Stomach (tissue), 9 donors: ENCODE results near the gene SNPH. TPM values are rescaled to one million over a fixed set of nuclear protein-coding genes. Genes with fewer than 3 reads are reported as not detected.
A peak's percentile ranks its signal among the peaks of the same experiment; 100 is the strongest.

Source experiments
- DNase-seq, 2 donors: peaks; one replicate each; pipeline versions ENCODE4 v3.0.0 to v3.0.0-alpha.2; 2013 to 2019
- H3K27ac ChIP-seq, 5 donors: fragments of 200-600 bp in 4 of 5; sonication (generic) in 4 of 5; one replicate each; pipeline ENCODE4 v1.5.1; 2013 to 2019; ENCODE audit warnings: mild to moderate bottlenecking in 1 of 5, moderate library complexity in 1 of 5
- H3K27me3 ChIP-seq, 3 donors: fragments of 200-600 bp; sonication (generic); one replicate each; pipeline ENCODE4 v1.5.1; 2017 to 2019; ENCODE audit warnings: mixed run types in 1 of 3
- H3K36me3 ChIP-seq, 4 donors: fragments of 200-600 bp; sonication (generic); 1 replicate in 3 of 4; 2 replicates in 1 of 4; pipeline ENCODE4 v1.5.1; 2016 to 2019
- H3K4me1 ChIP-seq, 4 donors: fragments of 200-600 bp; sonication (generic); one replicate each; pipeline ENCODE4 v1.5.1; 2016 to 2019
- H3K4me3 ChIP-seq, 4 donors: fragments of 200-600 bp; sonication (generic) in 3 of 4; one replicate each; pipeline ENCODE4 v1.5.1; 2016 to 2019; ENCODE audit warnings: mild to moderate bottlenecking in 1 of 4
- H3K9me3 ChIP-seq, 4 donors: fragments of 200-600 bp; sonication (generic); one replicate each; pipeline ENCODE4 v1.5.1; 2016 to 2019
- CTCF ChIP-seq, 7 experiments: fragments of 450-650 bp in 4 of 7; fragments of 200-600 bp in 3 of 7; sonication (generic) in 3 of 7; IDR thresholded peaks; one replicate each; pipeline ENCODE4 v1.5.1; 2016 to 2019; ENCODE audit warnings: antibody characterized with exemption in 7 of 7, control low read depth in 2 of 7, mild to moderate bottlenecking in 1 of 7
- EP300 ChIP-seq: sonication (generic); formaldehyde crosslinking; IDR thresholded peaks from one replicate; pipeline ENCODE4 v1.6.1; 2017; ENCODE audit warnings: antibody characterized with exemption
- POLR2A ChIP-seq, 4 donors: fragments of 450-650 bp; IDR thresholded peaks; one replicate each; pipeline ENCODE4 v1.6.1; 2016; ENCODE audit warnings: antibody characterized with exemption in 4 of 4, control low read depth in 2 of 4, mild to moderate bottlenecking in 1 of 4, moderate library complexity in 1 of 4
- POLR2AphosphoS5 ChIP-seq, 3 donors: sonication (generic); formaldehyde crosslinking; IDR thresholded peaks; one replicate each; pipeline ENCODE4 v1.6.1; 2016; ENCODE audit warnings: antibody characterized with exemption in 3 of 3
- WGBS, 5 donors: extraction: QIAGEN DNeasy Blood & Tissue Kit in 3 of 5; methylation state at CpG; one replicate each; pipeline versions ENCODE4 v1.1.5 to v1.1.7; 2013 to 2018; 5-methylcytosine and 5-hydroxymethylcytosine counted together
- intact Hi-C: fragments of 100-400 bp; cut with DNase I; formaldehyde crosslinking; loops from one replicate; pipeline ENCODE4 v1.15.1; 2023; ENCODE audit warnings: low total_unique reads
- polyA plus RNA-seq, 3 donors: library from polyadenylated mRNA; stranded (reverse); fragments of 200-250 nt; gene quantifications; one replicate each; pipeline ENCODE4 v1.2.3, GENCODE V29; 2013
- total RNA-seq, 5 donors: library from RNA; depleted of rRNA; stranded (reverse); fragments of >200 nt; gene quantifications; one replicate each; pipeline versions ENCODE4 v1.1.0 to v1.2.3, GENCODE V29; 2014 to 2016
- donor health status: healthy with polysubstance abuse.
- donor health status: Bipolar disorder and iron deficiency.
- donor health status: healthy.

The SNPH gene
- total and polyA plus RNA-seq, 8 donors: 1.8 to 15.6 (median 3.9) TPM

DNA sequence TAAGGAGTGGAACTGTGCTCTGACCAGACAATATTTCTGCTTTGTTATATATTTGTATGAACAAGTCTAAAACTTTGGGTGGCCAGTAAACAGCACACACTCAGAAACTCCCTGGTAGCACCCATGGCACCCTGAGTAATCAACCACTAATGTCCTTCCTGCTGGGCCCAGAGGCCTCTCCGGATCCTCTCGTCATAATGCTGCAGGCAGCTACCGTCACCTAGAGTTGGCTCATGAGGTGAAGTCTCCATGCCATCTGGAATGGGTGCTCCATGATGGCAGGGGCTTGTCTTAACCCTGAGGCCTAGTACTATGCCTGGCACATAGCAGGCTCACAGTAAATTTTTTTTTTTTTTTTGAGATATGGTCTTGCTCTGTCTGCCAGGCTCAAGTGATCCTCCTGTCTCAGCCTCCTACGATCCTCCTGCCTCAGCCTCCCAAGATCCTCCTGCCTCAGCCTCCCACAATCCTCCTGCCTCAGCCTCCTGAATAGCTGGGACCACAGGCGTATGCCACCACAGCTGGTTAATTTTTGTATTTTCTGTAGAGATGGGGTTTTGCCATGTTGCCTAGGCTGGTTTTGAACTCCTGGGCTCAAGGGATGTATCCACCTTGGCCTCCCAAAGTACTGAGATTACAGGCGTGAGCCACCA is 65.8 kb downstream of the SNPH start:
- no peaks in the 10 kb centered on the region for H3K27me3 ChIP-seq
- 88 to 93% (median 91%) methylated on average over 6 of the region's 6 CpGs for WGBS, 5 donors
- H3K36me3 ChIP-seq: peaks cover 0 to 13% (median 9%) of the 10 kb centered on the region in 4 donors
- no peaks in the 10 kb centered on the region for H3K9me3 ChIP-seq
- intact Hi-C loops: no loop called here
- H3K4me3 ChIP-seq: no peak overlapping the region
- peaks cover 37 to 55% (median 47%) of the 10 kb centered on the region in 4 donors for H3K4me1 ChIP-seq
- H3K27ac ChIP-seq: peak overlapping the region in 3 of 5 donors; percentile 97 to 99 (median 98)
- no peak for TF ChIP-seq POLR2AphosphoS5 (IDR thresholded peaks at IDR 0.05)
- TF ChIP-seq CTCF (IDR thresholded peaks at IDR 0.05): no peak
- TF ChIP-seq EP300: no peak
- TF ChIP-seq POLR2A (IDR thresholded peaks at IDR 0.05): no peak
- DNase-seq: no peak

DNA sequence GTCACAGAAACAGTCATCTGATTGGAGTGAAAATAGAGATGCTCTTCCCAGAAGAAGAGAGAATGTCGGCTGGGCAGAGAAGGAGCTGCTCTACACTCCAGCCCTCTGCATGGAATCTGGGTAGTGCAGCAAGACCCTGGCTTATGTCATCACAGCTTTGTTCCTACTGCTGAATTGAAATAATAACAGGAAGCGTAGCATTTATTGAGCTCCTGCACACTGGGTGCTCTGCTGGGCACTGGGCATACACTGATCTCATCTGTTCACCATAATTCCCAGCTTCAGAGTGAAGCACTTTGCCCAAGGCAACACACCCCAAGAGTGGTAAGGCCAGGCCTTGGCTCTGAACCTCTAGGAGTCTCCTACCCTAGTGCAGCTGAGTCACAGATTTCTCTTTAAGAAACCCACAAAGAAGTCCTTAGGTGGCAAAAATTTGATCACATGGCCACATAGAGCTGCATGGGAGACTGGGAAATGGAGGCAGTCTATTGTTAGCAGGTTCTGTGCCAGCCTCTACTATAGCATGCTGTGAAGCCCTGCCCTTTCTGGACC is 66.7 kb downstream of the SNPH start:
- TF ChIP-seq CTCF (IDR thresholded peaks at IDR 0.05) (no peak), POLR2AphosphoS5 (IDR thresholded peaks at IDR 0.05) (no peak), POLR2A (IDR thresholded peaks at IDR 0.05) (no peak), EP300 (no peak)
- Histone ChIP-seq H3K4me1 (peaks cover 34 to 55% (median 47%) of the 10 kb centered on the region in 4 donors), H3K27ac (no peak overlapping the region), H3K36me3 (peaks cover 0 to 13% (median 9%) of the 10 kb centered on the region in 4 donors), H3K9me3 (no peaks in the 10 kb centered on the region), H3K4me3 (no peak overlapping the region), H3K27me3 (no peaks in the 10 kb centered on the region)
- WGBS, 5 donors: 86 to 96% (median 95%) methylated on average over 2 of the region's 2 CpGs
- intact Hi-C loops: no loop called here
- no peak for DNase-seq

DNA sequence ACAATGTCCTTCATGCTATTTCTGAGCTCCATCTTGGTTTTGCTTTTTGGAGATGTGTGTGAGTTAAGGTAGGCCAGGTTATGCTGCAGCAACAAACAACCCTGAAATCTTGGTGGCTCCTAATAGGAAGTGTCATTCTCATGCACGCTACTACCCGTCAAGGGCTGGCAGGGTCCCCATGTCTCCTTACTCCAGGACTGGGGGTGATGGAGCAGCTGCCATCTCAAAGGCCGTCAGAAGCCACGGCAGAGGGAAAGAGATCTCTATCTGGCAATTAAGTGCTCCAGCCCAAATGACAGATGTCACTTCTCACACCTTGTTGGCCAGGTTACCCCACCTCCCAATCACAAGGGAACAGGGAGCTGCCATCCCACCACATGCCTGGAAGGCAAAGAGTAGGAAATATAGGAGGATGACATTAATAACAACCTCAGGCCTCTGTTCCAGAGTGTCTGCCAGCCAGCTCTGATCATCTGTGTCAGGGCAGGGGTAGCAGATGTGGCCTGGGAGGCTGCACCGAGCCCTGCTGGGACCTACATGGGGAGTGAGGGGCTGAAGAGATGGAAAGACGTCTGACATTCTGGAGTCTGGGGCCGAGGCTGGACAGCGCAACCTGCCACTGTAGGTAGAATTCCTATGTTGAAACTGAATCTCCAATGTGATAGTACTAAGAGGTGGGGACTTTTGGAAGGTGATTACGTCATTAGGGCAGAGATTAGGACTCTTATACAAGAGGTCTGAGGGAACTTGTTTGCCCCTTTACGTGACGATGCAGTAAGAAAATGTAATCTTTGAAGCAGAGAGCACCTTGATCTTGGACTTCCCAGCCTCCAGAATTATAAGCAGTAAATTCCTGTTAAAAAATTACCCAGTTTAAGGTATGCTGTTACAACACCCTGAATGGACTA is 67.6 kb downstream of the SNPH start:
- WGBS, 5 donors: 94 to 97% (median 96%) methylated on average over 11 of the region's 11 CpGs
- intact Hi-C loops: no loop called here
- Histone ChIP-seq H3K36me3 (peaks cover 0 to 13% (median 9%) of the 10 kb centered on the region in 4 donors), H3K27ac (no peak overlapping the region), H3K4me3 (no peak overlapping the region), H3K27me3 (no peaks in the 10 kb centered on the region), H3K4me1 (peaks cover 25 to 49% (median 39%) of the 10 kb centered on the region in 4 donors), H3K9me3 (no peaks in the 10 kb centered on the region)
- TF ChIP-seq CTCF (IDR thresholded peaks at IDR 0.05) (no peak), POLR2A (IDR thresholded peaks at IDR 0.05) (no peak), POLR2AphosphoS5 (IDR thresholded peaks at IDR 0.05) (no peak), EP300 (no peak)
- DNase-seq: no peak

DNA sequence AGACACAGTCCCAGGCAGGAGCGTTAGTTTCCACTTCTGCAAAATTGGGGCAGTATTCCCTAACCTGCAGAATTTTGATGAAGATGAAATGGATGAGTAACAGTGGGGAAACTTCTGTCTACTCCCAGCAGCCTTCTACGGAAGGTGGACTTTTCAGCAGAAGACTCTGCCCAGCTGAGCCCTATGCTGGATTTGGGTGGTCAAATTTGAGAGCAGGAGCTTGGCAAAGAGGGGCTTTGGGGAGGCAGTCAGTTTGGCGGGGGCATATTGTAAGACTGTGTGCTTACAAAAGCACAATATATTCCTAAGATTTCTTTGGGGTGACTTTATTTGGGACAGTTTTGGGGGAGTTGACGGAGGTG is 68.3 kb downstream of the SNPH start:
- DNase-seq: no peak
- no peak overlapping the region for H3K4me3 ChIP-seq
- intact Hi-C loops: no loop called here
- peaks cover 21 to 42% (median 33%) of the 10 kb centered on the region in 4 donors for H3K4me1 ChIP-seq
- 86 to 96% (median 95%) methylated on average over 4 of the region's 4 CpGs for WGBS, 5 donors
- H3K36me3 ChIP-seq: peaks cover 0 to 13% (median 9%) of the 10 kb centered on the region in 4 donors
- no peaks in the 10 kb centered on the region for H3K27me3 ChIP-seq
- H3K27ac ChIP-seq: no peak overlapping the region
- H3K9me3 ChIP-seq: no peaks in the 10 kb centered on the region
- no peak for TF ChIP-seq CTCF (IDR thresholded peaks at IDR 0.05)
- no peak for TF ChIP-seq POLR2A (IDR thresholded peaks at IDR 0.05)
- no peak for TF ChIP-seq POLR2AphosphoS5 (IDR thresholded peaks at IDR 0.05)
- TF ChIP-seq EP300: no peak
